OCI-LY1 (cell line): Measurements from ENCODE around the gene DNAJC24.

Experiments
- H2AFZ ChIP-seq: fragments of 200-600 bp; sonication (generic), shearing (Covaris generic); 2 replicates; pipeline ENCODE4 v1.6.0; 2014; ENCODE audit warnings: antibody characterized with exemption, mild to moderate bottlenecking, low read length
- H3F3A ChIP-seq: fragments of 200-600 bp; sonication (generic), shearing (Covaris generic); 2 replicates; pipeline ENCODE4 v1.6.0; 2014; ENCODE audit warnings: mild to moderate bottlenecking, antibody characterized with exemption, low read length, moderate library complexity; ENCODE audit not compliant: insufficient read depth
- H3K27ac ChIP-seq: fragments of 200-600 bp; sonication (generic); 2 replicates; pipeline ENCODE4 v1.5.1; 2014; ENCODE audit warnings: low read length, mixed run types, mild to moderate bottlenecking, low read depth; ENCODE audit not compliant: poor library complexity, severe bottlenecking
- H3K27me3 ChIP-seq: fragments of 200-600 bp; sonication (generic); 2 replicates; pipeline ENCODE4 v1.6.0; 2014; ENCODE audit warnings: antibody characterized with exemption, mild to moderate bottlenecking, low read length, moderate library complexity; ENCODE audit not compliant: insufficient read depth
- H3K36me3 ChIP-seq: fragments of 200-600 bp; sonication (generic); 2 replicates; pipeline ENCODE4 v1.6.1; 2014; ENCODE audit warnings: mild to moderate bottlenecking, antibody characterized with exemption, low read length, moderate library complexity, mixed read lengths; ENCODE audit not compliant: insufficient read depth
- H3K4me1 ChIP-seq: fragments of 200-600 bp; sonication (generic); 2 replicates; pipeline ENCODE4 v1.5.1; 2014; ENCODE audit warnings: mild to moderate bottlenecking, low read length, moderate library complexity; ENCODE audit not compliant: insufficient read depth, severe bottlenecking
- H3K4me2 ChIP-seq: fragments of 200-600 bp; sonication (generic), shearing (Covaris generic); 2 replicates; pipeline ENCODE4 v1.6.1; 2014; ENCODE audit warnings: low read length
- H3K4me3 ChIP-seq: fragments of 200-600 bp; sonication (generic); 2 replicates; pipeline ENCODE4 v1.5.1; 2014; ENCODE audit warnings: low read length, low read depth, mild to moderate bottlenecking, mixed read lengths; ENCODE audit not compliant: poor library complexity, severe bottlenecking
- H3K79me2 ChIP-seq: fragments of 200-600 bp; shearing (Covaris generic); 2 replicates; pipeline ENCODE4 v1.6.1; 2016; ENCODE audit warnings: mixed run types, low read length, mixed read lengths; ENCODE audit not compliant: insufficient read depth
- H3K9ac ChIP-seq: fragments of 200-600 bp; sonication (generic), shearing (Covaris generic); 2 replicates; pipeline ENCODE4 v1.6.1; 2014; ENCODE audit warnings: mild to moderate bottlenecking, low read length, mixed read lengths
- H3K9me2 ChIP-seq: fragments of 200-600 bp; sonication (generic), shearing (Covaris generic); 2 replicates; pipeline ENCODE4 v1.6.1; 2014; ENCODE audit warnings: low read depth, mild to moderate bottlenecking, low read length, mixed read lengths
- H3K9me3 ChIP-seq: fragments of 200-600 bp; shearing (Covaris generic); 2 replicates; pipeline ENCODE4 v1.6.1; 2014; ENCODE audit warnings: low read length, mixed read lengths
- H4K20me1 ChIP-seq: fragments of 200-600 bp; sonication (generic), shearing (Covaris generic); 2 replicates; pipeline ENCODE4 v1.6.0; 2016; ENCODE audit warnings: mild to moderate bottlenecking, low read length; ENCODE audit not compliant: insufficient read depth
- CTCF ChIP-seq: fragments of 200-600 bp; sonication (generic), shearing (Covaris generic); IDR thresholded peaks from 2 replicates; pipeline ENCODE4 v1.5.1; 2017; ENCODE audit warnings: mild to moderate bottlenecking, antibody characterized with exemption, low read length, moderate library complexity, mixed read lengths
- EZH2 ChIP-seq: fragments of 200-600 bp; sonication (generic), shearing (Covaris generic); IDR thresholded peaks from 2 replicates; pipeline ENCODE4 v1.8.0; 2017; ENCODE audit warnings: borderline replicate concordance, mixed run types, mild to moderate bottlenecking, antibody characterized with exemption, low read length, moderate library complexity, mixed read lengths

Gene DNAJC24

GRCh38 chr11:31450841-31451240, 81.2 kb downstream of the DNAJC24 start:
- Histone ChIP-seq H3K4me2 (no peak overlapping the region), H2AFZ (no peak overlapping the region), H3K36me3 (peaks cover 31% of the 10 kb centered on the region; the same call in 1 of the 2 replicates), H3K9me2 (no peaks in the 10 kb centered on the region), H3K79me2 (no peaks in the 10 kb centered on the region), H3K9me3 (no peaks in the 10 kb centered on the region), H3K4me1 (no peaks in the 10 kb centered on the region), H3K27me3 (no peaks in the 10 kb centered on the region), H3K27ac (no peak overlapping the region), H4K20me1 (no peaks in the 10 kb centered on the region), H3F3A (no peaks in the 10 kb centered on the region), H3K9ac (no peak overlapping the region), H3K4me3 (no peak overlapping the region)
- TF ChIP-seq CTCF, result no peak
- TF ChIP-seq EZH2, result no peak

- H3K79me2 ChIP-seq, result no peaks in the 10 kb centered on the region
- H3K36me3 ChIP-seq, result peaks cover 23% of the 10 kb centered on the region; the same call in 1 of the 2 replicates
- H3K9ac ChIP-seq, result no peak overlapping the region
- H3K4me2 ChIP-seq, result no peak overlapping the region
- no peak overlapping the region for H3K27ac ChIP-seq
- H4K20me1 ChIP-seq, result no peaks in the 10 kb centered on the region
- H3K9me2 ChIP-seq, result no peaks in the 10 kb centered on the region
- H3K4me1 ChIP-seq, result no peaks in the 10 kb centered on the region
- H2AFZ ChIP-seq, result no peak overlapping the region
- no peaks in the 10 kb centered on the region for H3K9me3 ChIP-seq
- TF ChIP-seq EZH2 (no peak), CTCF (no peak)
- no peak overlapping the region for H3K4me3 ChIP-seq
- H3K27me3 ChIP-seq, result no peaks in the 10 kb centered on the region
- no peaks in the 10 kb centered on the region for H3F3A ChIP-seq
Observed at GRCh38 chr11:31455177-31455576, 85.5 kb downstream of the DNAJC24 start.

GRCh38 chr11:31464436-31464835, 94.8 kb downstream of the DNAJC24 start:
- H4K20me1 ChIP-seq, result no peaks in the 10 kb centered on the region

More at GRCh38 chr11:31464436-31464835, 94.8 kb downstream of the DNAJC24 start:
- H3K4me2 ChIP-seq, result no peak overlapping the region
- no peak overlapping the region for H3K9ac ChIP-seq
- no peaks in the 10 kb centered on the region for H3K27me3 ChIP-seq
- H3K4me1 ChIP-seq, result no peaks in the 10 kb centered on the region
- H3K4me3 ChIP-seq, result no peak overlapping the region
- TF ChIP-seq CTCF (no peak), EZH2 (no peak)
- peaks cover 17% of the 10 kb centered on the region for H3K9me3 ChIP-seq
- H3K36me3 ChIP-seq, result peaks cover 53% of the 10 kb centered on the region
- no peak overlapping the region for H3K27ac ChIP-seq
- no peak overlapping the region for H2AFZ ChIP-seq
- no peaks in the 10 kb centered on the region for H3F3A ChIP-seq
- H3K9me2 ChIP-seq, result no peaks in the 10 kb centered on the region
- H3K79me2 ChIP-seq, result peaks cover 8% of the 10 kb centered on the region
